HG02642 (cell line): ENCODE measurements around the gene FBXW12.

Source experiments
- ATAC-seq: cut with Tn5 transposase; IDR thresholded peaks from one replicate; pipeline ENCODE4 v1.9.1; 2021; ENCODE audit warnings: mild to moderate bottlenecking; ENCODE audit not compliant: unreplicated experiment, poor library complexity

FBXW12 gene

GRCh38 chr3:48406443-48407431, 34.7 kb downstream of the FBXW12 start:
- ATAC-seq = no peak

GRCh38 chr3:48407542-48408099, 35.6 kb downstream of the FBXW12 start:
- ATAC-seq = no peak

DNA sequence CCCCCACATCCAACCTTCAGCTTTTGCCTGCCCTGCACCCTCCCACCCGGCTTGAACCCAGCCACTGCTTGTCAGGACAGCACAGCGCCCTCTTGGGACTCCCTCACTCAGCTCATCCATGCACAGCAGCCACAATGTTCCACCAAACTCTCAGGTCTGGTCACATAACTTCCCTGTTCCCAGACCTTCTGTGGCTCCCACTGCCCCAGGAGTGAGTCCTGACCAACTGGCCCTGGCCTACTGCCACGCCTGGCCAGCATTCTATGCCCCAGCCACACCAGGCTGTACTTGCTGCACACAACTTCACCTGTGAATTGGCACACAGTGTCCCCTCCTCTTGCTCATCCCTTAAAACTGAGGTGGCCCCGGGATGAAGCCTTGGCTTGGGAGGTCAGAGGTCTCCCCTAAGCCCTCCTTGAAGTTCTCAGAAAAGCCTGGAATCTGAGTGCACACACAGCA, 36.8 kb downstream of the FBXW12 start:
- no peak for ATAC-seq

DNA sequence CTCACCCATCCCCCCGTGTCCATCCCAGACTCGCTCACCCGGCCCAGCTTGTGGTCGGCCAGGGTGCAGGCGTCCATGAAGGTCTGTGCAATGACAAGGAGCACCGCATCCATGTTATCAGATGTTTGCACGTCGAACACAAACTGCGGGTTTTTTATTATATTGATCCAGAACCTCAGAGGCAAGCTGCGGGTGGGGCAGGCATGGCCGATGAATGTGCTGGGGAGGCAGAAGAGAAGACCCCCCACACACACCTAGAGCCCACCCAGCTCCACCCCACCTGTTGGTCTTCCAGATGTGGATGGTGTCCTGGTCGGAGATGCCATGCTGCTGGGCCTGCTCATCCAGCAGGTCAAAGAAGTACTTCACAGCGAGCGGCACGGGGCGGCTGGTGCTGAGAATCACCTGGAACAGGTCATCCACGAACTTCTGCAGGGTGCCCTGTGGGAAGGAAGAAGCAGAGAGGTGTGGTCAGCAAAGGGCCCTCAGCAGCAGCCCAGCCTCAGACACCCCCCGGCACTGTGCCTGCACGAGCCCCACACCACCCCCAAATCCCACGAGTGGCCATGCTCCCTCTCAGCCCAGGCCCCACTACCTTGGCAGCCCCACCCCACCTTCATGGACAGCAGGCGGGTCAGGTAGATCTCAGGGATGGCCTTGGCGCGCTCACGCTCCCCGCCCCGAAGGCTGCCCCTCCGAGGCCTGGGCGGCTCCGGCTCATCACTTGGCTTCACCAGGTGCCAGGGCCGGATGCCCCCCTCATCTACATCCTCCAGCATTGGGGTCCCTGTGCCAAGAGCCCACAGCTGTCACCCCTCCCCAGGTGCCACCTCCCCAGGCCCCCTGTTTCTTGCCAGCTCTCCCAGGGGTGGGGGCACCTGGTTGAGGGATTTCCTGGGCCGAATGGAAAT, 37.5 kb downstream of the FBXW12 start:
- no peak for ATAC-seq

DNA sequence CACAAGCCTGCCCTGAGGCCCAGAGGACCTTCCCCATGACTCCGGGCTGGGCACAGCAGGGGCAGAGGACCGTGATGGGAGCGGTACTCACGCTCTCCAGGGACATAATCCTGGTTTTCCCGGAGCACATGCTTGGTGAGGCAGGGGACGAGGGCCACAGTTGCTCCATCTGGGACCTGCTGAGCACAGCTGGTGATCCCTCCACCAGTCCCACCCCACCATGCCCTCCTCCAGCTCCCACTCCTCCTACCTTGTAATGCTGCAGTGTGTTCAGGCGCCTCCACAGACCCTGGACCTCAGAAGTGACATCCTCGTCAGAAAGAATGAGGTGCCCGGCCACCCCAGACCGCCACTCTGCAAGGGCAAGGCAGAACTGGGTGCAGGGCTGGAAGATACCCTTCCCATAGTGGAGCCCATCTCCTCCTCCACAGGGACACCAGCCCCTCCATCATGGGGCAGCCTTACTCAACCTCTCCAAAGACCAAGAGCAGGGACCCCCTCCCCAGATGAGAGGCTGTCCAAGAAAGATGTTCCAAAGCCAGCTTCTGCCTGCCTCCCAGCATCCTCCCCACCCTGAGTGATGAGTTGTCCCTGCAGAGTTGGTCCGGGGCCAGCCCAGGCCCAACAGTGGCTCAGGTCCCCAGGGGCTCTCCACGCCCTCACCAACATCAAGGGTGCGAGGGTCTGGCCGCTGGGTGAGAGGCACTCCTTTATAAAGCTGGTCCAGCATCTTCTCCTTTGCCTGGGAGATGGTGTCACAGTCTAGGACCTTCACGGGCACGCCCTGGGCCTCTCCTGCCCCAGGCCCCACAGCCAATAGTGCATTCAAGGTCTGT, 38.4 kb downstream of the FBXW12 start:
- no peak for ATAC-seq

- no peak for ATAC-seq
Observed at GRCh38 chr3:48411041-48411588, 39.1 kb downstream of the FBXW12 start.

GRCh38 chr3:48411606-48412374, 39.8 kb downstream of the FBXW12 start:
- no peak for ATAC-seq

- no peak for ATAC-seq
Observed at GRCh38 chr3:48412375-48413001, 40.5 kb downstream of the FBXW12 start.

- ATAC-seq = no peak
Observed at GRCh38 chr3:48413086-48413485, 41.1 kb downstream of the FBXW12 start.

GRCh38 chr3:48413611-48414010, 41.6 kb downstream of the FBXW12 start:
- ATAC-seq = no peak

GRCh38 chr3:48414376-48415250, 42.6 kb downstream of the FBXW12 start:
- no peak for ATAC-seq

DNA sequence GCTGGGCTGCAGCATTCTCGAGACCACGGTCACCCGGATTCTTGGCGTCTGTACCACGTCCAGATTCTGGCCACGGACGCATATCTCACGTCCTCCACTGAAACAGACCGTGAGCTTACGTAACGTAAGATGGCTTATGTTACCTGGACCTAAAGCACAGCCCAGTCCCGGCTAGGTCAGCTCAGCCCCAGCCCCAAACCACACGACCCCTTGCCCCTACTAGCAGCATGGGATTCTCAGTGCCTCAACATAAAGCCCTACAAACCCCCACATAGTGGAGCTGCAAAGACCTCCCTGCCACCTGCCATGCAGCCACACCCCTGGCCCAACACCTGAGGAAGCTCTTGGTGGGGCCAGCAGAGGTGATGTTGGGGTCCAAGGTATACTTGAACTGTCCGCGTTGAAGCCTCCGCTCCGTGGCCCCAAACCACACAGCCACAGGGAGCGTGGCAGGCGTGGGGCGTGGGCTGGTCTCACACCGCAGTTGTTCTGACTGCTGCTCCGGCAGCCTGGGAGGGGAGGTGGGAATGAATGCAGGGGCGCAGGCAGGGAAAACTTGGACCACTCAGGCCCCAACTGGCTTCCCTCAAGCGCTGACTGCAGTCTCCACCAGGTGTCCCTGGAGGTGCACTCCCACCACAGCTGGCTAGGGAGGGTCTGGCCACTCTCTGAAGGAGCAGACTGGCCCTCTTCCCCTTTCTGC, 43.4 kb downstream of the FBXW12 start:
- ATAC-seq = no peak

DNA sequence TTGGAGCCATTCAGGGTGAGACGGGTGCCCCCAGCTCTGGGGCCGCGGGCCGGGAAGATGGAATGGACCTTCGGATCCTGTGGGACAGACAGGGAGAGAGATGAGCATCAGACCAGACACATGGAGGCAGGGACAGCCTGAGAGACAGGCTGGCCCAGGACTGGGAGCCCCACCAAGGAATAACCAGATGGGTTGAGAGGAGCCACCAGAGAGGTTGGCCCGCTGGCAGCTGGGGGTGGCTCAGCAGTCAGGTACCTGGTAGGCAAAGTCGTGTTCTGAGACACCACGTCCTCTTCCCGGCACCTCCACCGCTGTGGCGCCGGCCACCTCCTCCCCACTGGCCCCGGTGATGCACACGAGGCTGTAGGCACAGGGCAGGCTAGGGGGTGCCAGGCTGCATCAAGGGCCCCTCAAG, 44.1 kb downstream of the FBXW12 start:
- ATAC-seq = no peak

- no peak for ATAC-seq
Observed at GRCh38 chr3:48416546-48416945, 44.5 kb downstream of the FBXW12 start.

GRCh38 chr3:48417529-48418108, 45.6 kb downstream of the FBXW12 start:
- no peak for ATAC-seq

GRCh38 chr3:48418140-48418539, 46.1 kb downstream of the FBXW12 start:
- no peak for ATAC-seq
